ENCODE measurements around the gene MAGED1.

GRCh38 chrX:51892921-51893745, at the start of gene MAGED1:
- TF ChIP-seq, protein P1, sequence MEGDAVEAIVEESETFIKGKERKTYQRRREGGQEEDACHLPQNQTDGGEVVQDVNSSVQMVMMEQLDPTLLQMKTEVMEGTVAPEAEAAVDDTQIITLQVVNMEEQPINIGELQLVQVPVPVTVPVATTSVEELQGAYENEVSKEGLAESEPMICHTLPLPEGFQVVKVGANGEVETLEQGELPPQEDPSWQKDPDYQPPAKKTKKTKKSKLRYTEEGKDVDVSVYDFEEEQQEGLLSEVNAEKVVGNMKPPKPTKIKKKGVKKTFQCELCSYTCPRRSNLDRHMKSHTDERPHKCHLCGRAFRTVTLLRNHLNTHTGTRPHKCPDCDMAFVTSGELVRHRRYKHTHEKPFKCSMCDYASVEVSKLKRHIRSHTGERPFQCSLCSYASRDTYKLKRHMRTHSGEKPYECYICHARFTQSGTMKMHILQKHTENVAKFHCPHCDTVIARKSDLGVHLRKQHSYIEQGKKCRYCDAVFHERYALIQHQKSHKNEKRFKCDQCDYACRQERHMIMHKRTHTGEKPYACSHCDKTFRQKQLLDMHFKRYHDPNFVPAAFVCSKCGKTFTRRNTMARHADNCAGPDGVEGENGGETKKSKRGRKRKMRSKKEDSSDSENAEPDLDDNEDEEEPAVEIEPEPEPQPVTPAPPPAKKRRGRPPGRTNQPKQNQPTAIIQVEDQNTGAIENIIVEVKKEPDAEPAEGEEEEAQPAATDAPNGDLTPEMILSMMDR (conservative IDR thresholded peaks at IDR 0.05 in 1 of 2, IDR thresholded peaks at IDR 0.05 in 1 of 2; ENCODE audit: extremely low read depth in 1 of 2, insufficient read depth in 1 of 2, low read depth in 1 of 2, low read length in 2 of 2), result no peak
- TF ChIP-seq EZH2 (IDR thresholded peaks at IDR 0.05; ENCODE audit: borderline replicate concordance, low read length), result no peak
